ENCODE data around the gene NHERF2. TPM values are rescaled to one million over a fixed set of nuclear protein-coding genes. Genes with fewer than 3 reads are reported as not detected.

NHERF2 gene
- total RNA-seq, 1 experiment from 2014 or later: 104 TPM

DNA sequence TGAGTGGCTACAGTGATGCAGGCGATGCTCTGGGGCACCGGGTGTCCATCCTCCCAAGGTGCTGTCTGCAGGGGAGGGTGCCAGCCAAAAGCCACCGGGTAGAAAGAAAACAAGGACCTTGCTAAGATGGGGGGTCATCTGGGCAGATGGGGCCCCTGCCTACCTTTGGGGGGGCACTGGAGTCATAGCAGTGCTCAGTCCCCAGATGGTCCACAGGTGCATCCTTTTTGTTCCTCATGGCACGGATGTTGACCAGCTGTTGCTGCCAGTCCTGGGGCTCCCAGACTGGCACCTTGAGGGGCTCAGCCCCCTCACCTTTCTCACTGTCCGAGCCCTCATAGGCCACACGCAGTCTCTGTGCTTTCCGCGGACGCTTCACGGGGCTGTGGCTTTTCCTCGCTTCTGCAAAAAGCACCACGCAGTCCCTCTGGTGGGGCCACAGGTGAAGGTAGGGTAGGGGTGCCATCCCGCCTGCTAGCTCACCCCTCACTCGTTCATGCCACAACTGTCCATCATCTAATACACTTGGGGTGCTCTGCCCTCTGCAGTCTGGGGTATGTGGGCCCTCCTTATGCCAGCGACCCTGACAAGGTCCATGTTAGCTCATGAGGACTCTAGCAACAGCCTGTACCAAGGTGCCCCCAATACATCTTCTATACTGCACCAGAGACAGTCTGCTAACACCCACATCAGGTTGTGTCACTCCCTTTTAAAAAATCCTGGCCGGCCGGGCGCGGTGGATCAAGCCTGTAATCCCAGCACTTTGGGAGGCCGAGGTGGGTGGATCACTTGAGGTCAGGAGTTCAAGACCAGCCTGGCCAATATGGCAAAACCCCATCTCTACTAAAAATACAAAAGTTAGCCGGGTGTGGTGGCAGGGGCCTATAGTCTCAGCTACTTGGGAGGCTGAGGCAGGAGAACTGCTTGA lies 19.5 kb downstream of the NHERF2 start:
- H2AFZ ChIP-seq: no peak overlapping the region
- H3K9me2 ChIP-seq (ENCODE audit: insufficient read depth): no peaks in the 10 kb centered on the region
- no peaks in the 10 kb centered on the region for H3K36me3 ChIP-seq (ENCODE audit: low read depth)
- H3K4me1 ChIP-seq (replicated peaks; ENCODE audit: insufficient read depth): peaks cover 42% of the 10 kb centered on the region
- H3K4me2 ChIP-seq: peak overlapping the region; percentile 94
- BruUV-seq (replicated peaks): no TSS peak
- intact Hi-C loops (cut with micrococcal nuclease; ENCODE audit: unreplicated experiment): loop anchor here (2.0 to 10.0 kb wide), 3 partner anchors 13 to 559 kb away; partner anchors contain the start of genes GFER and NOXO1
- CTCF ChIA-PET: no interaction called here
- no peaks in the 10 kb centered on the region for H3K27me3 ChIP-seq (ENCODE audit: insufficient read depth, low read depth)
- TF ChIP-seq, protein P1, sequence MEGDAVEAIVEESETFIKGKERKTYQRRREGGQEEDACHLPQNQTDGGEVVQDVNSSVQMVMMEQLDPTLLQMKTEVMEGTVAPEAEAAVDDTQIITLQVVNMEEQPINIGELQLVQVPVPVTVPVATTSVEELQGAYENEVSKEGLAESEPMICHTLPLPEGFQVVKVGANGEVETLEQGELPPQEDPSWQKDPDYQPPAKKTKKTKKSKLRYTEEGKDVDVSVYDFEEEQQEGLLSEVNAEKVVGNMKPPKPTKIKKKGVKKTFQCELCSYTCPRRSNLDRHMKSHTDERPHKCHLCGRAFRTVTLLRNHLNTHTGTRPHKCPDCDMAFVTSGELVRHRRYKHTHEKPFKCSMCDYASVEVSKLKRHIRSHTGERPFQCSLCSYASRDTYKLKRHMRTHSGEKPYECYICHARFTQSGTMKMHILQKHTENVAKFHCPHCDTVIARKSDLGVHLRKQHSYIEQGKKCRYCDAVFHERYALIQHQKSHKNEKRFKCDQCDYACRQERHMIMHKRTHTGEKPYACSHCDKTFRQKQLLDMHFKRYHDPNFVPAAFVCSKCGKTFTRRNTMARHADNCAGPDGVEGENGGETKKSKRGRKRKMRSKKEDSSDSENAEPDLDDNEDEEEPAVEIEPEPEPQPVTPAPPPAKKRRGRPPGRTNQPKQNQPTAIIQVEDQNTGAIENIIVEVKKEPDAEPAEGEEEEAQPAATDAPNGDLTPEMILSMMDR (conservative IDR thresholded peaks at IDR 0.05): no peak
- no peak for TF ChIP-seq EZH2 (IDR thresholded peaks at IDR 0.05; ENCODE audit: low read depth)
- H3F3A ChIP-seq (ENCODE audit: insufficient read depth, low read depth): peaks cover 31% of the 10 kb centered on the region
- H3K9me3 ChIP-seq (ENCODE audit: insufficient read depth, low read depth): no peaks in the 10 kb centered on the region
- H4K20me1 ChIP-seq (ENCODE audit: insufficient read depth): no peaks in the 10 kb centered on the region
- no peak overlapping the region for H3K27ac ChIP-seq
- DNase-seq: no peak
- H3K79me2 ChIP-seq (ENCODE audit: low read depth): peaks cover 26% of the 10 kb centered on the region
- POLR2A ChIA-PET (ENCODE audit: unreplicated experiment): interaction anchor here (0.7 kb wide), 1 partner anchor 43 kb away, joined by 6 read pairs; no protein-coding TSS in a partner anchor
- peak overlapping the region; percentile 88; the same call in 1 of the 2 replicates for H3K4me3 ChIP-seq

DNA sequence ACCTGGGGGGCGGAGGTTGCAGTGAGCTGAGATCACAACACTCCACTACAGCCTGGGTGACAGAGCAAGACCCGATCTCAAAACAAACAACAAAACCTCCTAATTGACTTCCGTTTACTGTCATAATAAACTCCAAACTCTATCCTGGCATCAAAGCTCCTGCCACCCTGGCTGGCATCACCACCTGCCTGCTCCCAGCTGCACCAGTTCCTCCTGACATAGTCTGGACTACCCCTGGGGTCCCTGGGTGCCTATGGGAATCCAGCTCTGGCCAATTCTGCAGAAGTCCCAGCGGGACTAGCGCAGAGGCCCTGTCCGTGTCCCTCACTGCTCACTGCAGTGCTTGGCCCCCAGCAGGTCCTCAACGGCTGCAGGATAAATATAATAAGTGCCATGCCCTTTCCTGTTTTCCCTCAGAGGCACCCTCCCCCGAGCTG lies 20.2 kb downstream of the NHERF2 start:
- H3F3A ChIP-seq (ENCODE audit: insufficient read depth, low read depth): peaks cover 24% of the 10 kb centered on the region; the same call in 1 of the 2 replicates
- H3K4me1 ChIP-seq (replicated peaks; ENCODE audit: insufficient read depth): peaks cover 35% of the 10 kb centered on the region
- no peak overlapping the region for H3K27ac ChIP-seq
- BruUV-seq (replicated peaks): TSS peak; percentile 55
- no peaks in the 10 kb centered on the region for H4K20me1 ChIP-seq (ENCODE audit: insufficient read depth)
- no peak for DNase-seq
- H3K9me3 ChIP-seq (ENCODE audit: insufficient read depth, low read depth): no peaks in the 10 kb centered on the region
- H3K36me3 ChIP-seq (ENCODE audit: low read depth): no peaks in the 10 kb centered on the region
- intact Hi-C loops (cut with micrococcal nuclease; ENCODE audit: unreplicated experiment): loop anchor here (2.0 to 10.0 kb wide), 3 partner anchors 14 to 558 kb away; partner anchors contain the start of genes GFER and NOXO1
- ChIA-PET CTCF (interaction anchor here (0.6 kb wide), 1 partner anchor 18 kb away, joined by 3 read pairs; no protein-coding TSS in a partner anchor), POLR2A (ENCODE audit: unreplicated experiment) (interaction anchor here (0.7 to 1.0 kb wide), 2 partner anchors 43 to 108 kb away, joined by 6 read pairs; partner anchors contain the start of gene TRAF7)
- H3K79me2 ChIP-seq (ENCODE audit: low read depth): peaks cover 26% of the 10 kb centered on the region
- no peaks in the 10 kb centered on the region for H3K27me3 ChIP-seq (ENCODE audit: insufficient read depth, low read depth)
- TF ChIP-seq, protein P1 (conservative IDR thresholded peaks at IDR 0.05): no peak
- no peak for TF ChIP-seq EZH2 (IDR thresholded peaks at IDR 0.05; ENCODE audit: low read depth)
- peak overlapping the region; percentile 88 for H3K4me3 ChIP-seq
- H3K4me2 ChIP-seq: peak overlapping the region; percentile 94
- peak overlapping the region; percentile 82 for H2AFZ ChIP-seq
- no peaks in the 10 kb centered on the region for H3K9me2 ChIP-seq (ENCODE audit: insufficient read depth)

DNA sequence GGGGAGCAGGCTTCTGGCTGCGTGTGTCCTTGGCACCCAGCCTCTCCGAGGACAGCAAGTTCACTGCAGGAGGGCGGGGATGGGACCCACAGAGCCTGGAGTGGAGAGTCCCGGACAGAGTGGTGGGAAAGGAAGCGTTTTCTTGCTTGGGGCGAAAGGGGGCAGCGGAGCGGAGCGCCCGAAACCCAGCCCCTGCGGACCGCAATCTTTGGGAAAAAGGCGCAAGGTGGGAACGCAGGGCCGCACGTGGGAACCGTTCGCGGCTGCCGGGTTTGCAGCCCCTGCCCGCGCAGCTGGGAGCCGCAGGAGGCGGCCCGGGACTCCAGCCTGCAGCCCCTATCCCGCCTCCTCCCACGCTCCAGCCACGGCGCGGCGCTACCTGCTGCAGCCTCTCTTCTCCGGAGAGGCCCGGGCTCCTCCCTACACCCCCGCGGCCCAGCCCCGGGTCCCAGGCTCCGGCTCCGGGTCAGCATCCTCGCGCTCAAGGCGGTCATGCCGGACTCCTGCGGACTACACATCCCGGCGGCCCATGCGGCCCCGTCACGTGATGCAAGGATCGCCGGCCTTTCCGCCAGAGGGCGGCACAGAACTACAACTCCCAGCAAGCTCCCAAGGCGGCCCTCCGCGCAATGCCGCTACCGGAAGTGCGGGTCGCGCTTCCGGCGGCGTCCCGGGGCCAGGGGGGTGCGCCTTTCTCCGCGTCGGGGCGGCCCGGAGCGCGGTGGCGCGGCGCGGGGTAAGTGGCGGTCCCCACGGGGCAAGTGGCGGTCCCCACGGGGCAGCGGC lies 20.8 kb downstream of the NHERF2 start, which contains the start of the genes NTHL1 and TSC2:
TSS of gene NTHL1 (minus strand) at position 505 of the 786 bp plus-strand sequence. CDS start at position 494, 11 bp downstream.
TSS of gene TSC2 (plus strand) at position 656 of the 786 bp plus-strand sequence. CDS start 631 bp downstream, outside the sequence.
- peak within 1 kb of the TSS; percentile 88 for H3K4me3 ChIP-seq
- peak within 1 kb of the TSS; percentile 94 for H3K4me2 ChIP-seq
- no peaks in the 10 kb centered on the region for H3K9me3 ChIP-seq (ENCODE audit: insufficient read depth, low read depth)
- no TSS peak for BruUV-seq (replicated peaks)
- H2AFZ ChIP-seq: peak within 1 kb of the TSS; percentile 88
- no peaks in the 10 kb centered on the region for H3K36me3 ChIP-seq (ENCODE audit: low read depth)
- no peaks in the 10 kb centered on the region for H3K9me2 ChIP-seq (ENCODE audit: insufficient read depth)
- ChIA-PET POLR2A (ENCODE audit: unreplicated experiment) (interaction anchor here (0.6 to 1.0 kb wide), 5 partner anchors 14 to 108 kb away, joined by 4 to 12 read pairs (median 6); partner anchors contain the start of gene TRAF7), CTCF (interaction anchor here (0.6 to 1.4 kb wide), 5 partner anchors 12 to 93 kb away, joined by 3 to 6 read pairs (median 3); no protein-coding TSS in a partner anchor)
- peaks cover 18% of the 10 kb centered on the region; the same call in 1 of the 2 replicates for H3F3A ChIP-seq (ENCODE audit: insufficient read depth, low read depth)
- H3K27me3 ChIP-seq (ENCODE audit: insufficient read depth, low read depth): no peaks in the 10 kb centered on the region
- peaks cover 29% of the 10 kb centered on the region for H3K4me1 ChIP-seq (replicated peaks; ENCODE audit: insufficient read depth)
- H4K20me1 ChIP-seq (ENCODE audit: insufficient read depth): no peaks in the 10 kb centered on the region
- H3K79me2 ChIP-seq (ENCODE audit: low read depth): peaks cover 26% of the 10 kb centered on the region
- intact Hi-C loops (cut with micrococcal nuclease; ENCODE audit: unreplicated experiment): loop anchor here (2.0 to 10.0 kb wide), 3 partner anchors 15 to 557 kb away; partner anchors contain the start of genes GFER and NOXO1
- DNase-seq: peak; percentile 89 to 98
- H3K27ac ChIP-seq: no peak within 1 kb of the TSS
- TF ChIP-seq EZH2 (IDR thresholded peaks at IDR 0.05; ENCODE audit: low read depth): no peak
- TF ChIP-seq, protein P1 (conservative IDR thresholded peaks at IDR 0.05): peak; percentile 55

All from PC-9 (cell line).